Panc1 (cell line): ENCODE measurements around the gene TK2. TPM values are rescaled to one million over a fixed set of nuclear protein-coding genes. Genes with fewer than 3 reads are reported as not detected.

Experiments
- ATAC-seq: fragments of 200-7000 bp; cut with Tn5 transposase; 2 replicates; pipeline ENCODE4 v1.9.1; 2020; ENCODE audit warnings: mild to moderate bottlenecking, moderate library complexity
- BruUV-seq: library from RNA; stranded (reverse); fragments of 400-500 nt; replicated peaks from 2 replicates; lab custom pipeline; 2021; lab: Mats Ljungman, UMichigan
- CTCF ChIA-PET: fragments of 300-600 bp; sonication (Branson Sonifier 250); formaldehyde crosslinking; loops from one replicate; lab custom pipeline; 2022; ENCODE audit warnings: antibody characterized with exemption; lab: Charles Lee
- POLR2A ChIA-PET: fragments of 300-600 bp; sonication (Branson Sonifier 250); formaldehyde crosslinking; loops from one replicate; lab custom pipeline; 2022; ENCODE audit warnings: antibody characterized with exemption; lab: Charles Lee
- DNase-seq: peaks from one replicate; pipeline ENCODE4 v3.0.0-alpha.2; 2010; ENCODE audit warnings: low read depth, low spot score
- H3K27ac ChIP-seq: 2 replicates; pipeline ENCODE4 v1.5.1; 2011; ENCODE audit warnings: mild to moderate bottlenecking, low read length, inconsistent platforms
- H3K27me3 ChIP-seq: fragments of 200-500 bp; sonication (Bioruptor generic); 2 replicates; pipeline ENCODE4 v1.6.0; 2014; ENCODE audit warnings: low read length, inconsistent platforms; ENCODE audit not compliant: control insufficient read depth, insufficient read depth
- H3K36me3 ChIP-seq: fragments of 200-500 bp; sonication (Bioruptor generic); 2 replicates; pipeline ENCODE4 v1.5.1; 2014; ENCODE audit warnings: inconsistent platforms, mild to moderate bottlenecking, low read length, moderate library complexity; ENCODE audit not compliant: control insufficient read depth, insufficient read depth
- H3K4me1 ChIP-seq: 2 replicates; pipeline ENCODE4 v1.5.1; 2011; ENCODE audit warnings: inconsistent platforms, mild to moderate bottlenecking, low read length, moderate library complexity; ENCODE audit not compliant: control insufficient read depth, insufficient read depth
- H3K4me3 ChIP-seq, 2 experiments: 2 replicates each; pipeline ENCODE4 v1.5.1; 2011 to 2012; ENCODE audit warnings: low read depth in 2 of 2, low read length in 2 of 2, mild to moderate bottlenecking in 2 of 2, inconsistent platforms in 1 of 2, moderate library complexity in 1 of 2
- H3K9me3 ChIP-seq: fragments of 200-500 bp; sonication (Bioruptor generic); 2 replicates; pipeline ENCODE4 v1.5.1; 2014; ENCODE audit warnings: low read depth, mild to moderate bottlenecking, inconsistent platforms, low read length, moderate library complexity; ENCODE audit not compliant: control insufficient read depth, insufficient read depth
- POLR2AphosphoS5 ChIP-seq: IDR thresholded peaks from 2 replicates; pipeline ENCODE4 v1.6.1; 2012; ENCODE audit warnings: mild to moderate bottlenecking, low read depth, low read length, moderate library complexity
- SIN3A ChIP-seq: IDR thresholded peaks from 2 replicates; pipeline ENCODE4 v1.6.1; 2012; ENCODE audit warnings: low read depth, mild to moderate bottlenecking, low read length, moderate library complexity, borderline replicate concordance; ENCODE audit not compliant: insufficient read depth
- TCF7L2 ChIP-seq: IDR thresholded peaks from 2 replicates; pipeline ENCODE4 v1.6.1; 2011; ENCODE audit warnings: mild to moderate bottlenecking, low read depth, low read length, inconsistent platforms
- in situ Hi-C: cut with HindIII; loops from 2 replicates; pipeline ENCODE4 v1.10.0; 2016; ENCODE audit warnings: low sequenced_read_pairs, low pct_unique_long_range_greater_than_20kb
- intact Hi-C: fragments of 100-400 bp; cut with micrococcal nuclease; formaldehyde crosslinking; loops from one replicate; pipeline ENCODE4 v1.10.0; 2022; ENCODE audit not compliant: unreplicated experiment
- total RNA-seq: library from RNA; stranded (reverse); gene quantifications from one replicate; pipeline ENCODE4 v1.2.1, GENCODE V29; 2021; ENCODE audit not compliant: unreplicated experiment
- TF ChIP-seq, protein P1 (sequence below), 2 experiments: IDR thresholded peaks; 2 replicates each; pipeline ENCODE4 v1.6.1; 2011 to 2012; ENCODE audit warnings: low read depth in 2 of 2, control low read depth in 1 of 2, low read length in 1 of 2, mild to moderate bottlenecking in 1 of 2, moderate library complexity in 1 of 2; ENCODE audit not compliant: insufficient read depth in 1 of 2
- TF ChIP-seq, protein P2 (sequence below): fragments of 450-650 bp; IDR thresholded peaks from 2 replicates; pipeline ENCODE4 v1.5.1; 2017; ENCODE audit warnings: mild to moderate bottlenecking

TK2 gene
- total RNA-seq, 1 experiment from 2014 or later: 17.1 TPM

DNA sequence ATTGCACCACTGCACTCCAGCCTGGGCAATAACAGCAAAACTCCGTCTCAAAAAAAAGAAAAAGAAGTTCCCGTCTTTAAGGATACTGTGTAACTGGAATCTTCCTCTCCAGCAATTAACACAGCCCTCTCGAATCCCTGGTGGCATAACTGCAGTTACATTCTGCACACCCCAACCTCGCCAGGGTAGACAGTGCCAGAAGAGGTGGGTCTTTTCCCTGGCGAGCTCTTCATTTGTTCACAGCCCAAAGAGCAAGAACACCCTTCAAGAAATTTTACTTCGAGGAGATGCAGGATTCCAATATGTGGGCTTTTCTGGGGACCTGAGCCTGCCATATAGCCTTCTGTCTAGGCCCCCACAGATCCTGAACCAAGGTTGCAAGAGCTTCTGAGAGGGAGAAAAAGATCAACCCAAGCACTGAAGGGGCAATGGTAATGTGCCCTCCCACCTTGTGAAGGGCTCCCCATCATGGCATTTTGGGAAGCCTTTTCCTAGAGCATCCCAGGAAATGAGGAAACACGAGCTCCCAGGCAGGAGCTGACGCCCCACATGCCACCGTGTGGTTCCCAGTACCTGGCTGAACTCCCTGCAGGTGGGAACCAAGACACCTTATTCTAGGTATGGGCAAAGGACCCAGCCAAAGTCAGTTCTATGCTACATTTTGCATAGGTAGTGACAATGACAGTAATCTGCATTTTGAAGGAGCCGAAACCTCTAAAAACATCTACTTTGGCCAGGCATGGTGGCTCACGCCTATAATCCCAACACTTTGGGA is 26.9 kb downstream of the TK2 start:
- Histone ChIP-seq H3K36me3 (no peaks in the 10 kb centered on the region), H3K4me1 (peaks cover 12% of the 10 kb centered on the region), H3K9me3 (no peaks in the 10 kb centered on the region), H3K27me3 (no peaks in the 10 kb centered on the region), H3K27ac (no peak overlapping the region), H3K4me3 (no peak overlapping the region)
- ChIA-PET CTCF (no interaction called here), POLR2A (no interaction called here)
- ATAC-seq (no peak), DNase-seq (no peak)
- in situ Hi-C loops (no loop called here), intact Hi-C loops (no loop called here)
- TF ChIP-seq, protein P1, sequence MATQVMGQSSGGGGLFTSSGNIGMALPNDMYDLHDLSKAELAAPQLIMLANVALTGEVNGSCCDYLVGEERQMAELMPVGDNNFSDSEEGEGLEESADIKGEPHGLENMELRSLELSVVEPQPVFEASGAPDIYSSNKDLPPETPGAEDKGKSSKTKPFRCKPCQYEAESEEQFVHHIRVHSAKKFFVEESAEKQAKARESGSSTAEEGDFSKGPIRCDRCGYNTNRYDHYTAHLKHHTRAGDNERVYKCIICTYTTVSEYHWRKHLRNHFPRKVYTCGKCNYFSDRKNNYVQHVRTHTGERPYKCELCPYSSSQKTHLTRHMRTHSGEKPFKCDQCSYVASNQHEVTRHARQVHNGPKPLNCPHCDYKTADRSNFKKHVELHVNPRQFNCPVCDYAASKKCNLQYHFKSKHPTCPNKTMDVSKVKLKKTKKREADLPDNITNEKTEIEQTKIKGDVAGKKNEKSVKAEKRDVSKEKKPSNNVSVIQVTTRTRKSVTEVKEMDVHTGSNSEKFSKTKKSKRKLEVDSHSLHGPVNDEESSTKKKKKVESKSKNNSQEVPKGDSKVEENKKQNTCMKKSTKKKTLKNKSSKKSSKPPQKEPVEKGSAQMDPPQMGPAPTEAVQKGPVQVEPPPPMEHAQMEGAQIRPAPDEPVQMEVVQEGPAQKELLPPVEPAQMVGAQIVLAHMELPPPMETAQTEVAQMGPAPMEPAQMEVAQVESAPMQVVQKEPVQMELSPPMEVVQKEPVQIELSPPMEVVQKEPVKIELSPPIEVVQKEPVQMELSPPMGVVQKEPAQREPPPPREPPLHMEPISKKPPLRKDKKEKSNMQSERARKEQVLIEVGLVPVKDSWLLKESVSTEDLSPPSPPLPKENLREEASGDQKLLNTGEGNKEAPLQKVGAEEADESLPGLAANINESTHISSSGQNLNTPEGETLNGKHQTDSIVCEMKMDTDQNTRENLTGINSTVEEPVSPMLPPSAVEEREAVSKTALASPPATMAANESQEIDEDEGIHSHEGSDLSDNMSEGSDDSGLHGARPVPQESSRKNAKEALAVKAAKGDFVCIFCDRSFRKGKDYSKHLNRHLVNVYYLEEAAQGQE (IDR thresholded peaks at IDR 0.05; ENCODE audit: insufficient read depth in 1 of 2, low read depth in 2 of 2, low read length in 1 of 2): no peak
- TF ChIP-seq TCF7L2 (no peak), POLR2AphosphoS5 (no peak), SIN3A (no peak)
- TF ChIP-seq, protein P2, sequence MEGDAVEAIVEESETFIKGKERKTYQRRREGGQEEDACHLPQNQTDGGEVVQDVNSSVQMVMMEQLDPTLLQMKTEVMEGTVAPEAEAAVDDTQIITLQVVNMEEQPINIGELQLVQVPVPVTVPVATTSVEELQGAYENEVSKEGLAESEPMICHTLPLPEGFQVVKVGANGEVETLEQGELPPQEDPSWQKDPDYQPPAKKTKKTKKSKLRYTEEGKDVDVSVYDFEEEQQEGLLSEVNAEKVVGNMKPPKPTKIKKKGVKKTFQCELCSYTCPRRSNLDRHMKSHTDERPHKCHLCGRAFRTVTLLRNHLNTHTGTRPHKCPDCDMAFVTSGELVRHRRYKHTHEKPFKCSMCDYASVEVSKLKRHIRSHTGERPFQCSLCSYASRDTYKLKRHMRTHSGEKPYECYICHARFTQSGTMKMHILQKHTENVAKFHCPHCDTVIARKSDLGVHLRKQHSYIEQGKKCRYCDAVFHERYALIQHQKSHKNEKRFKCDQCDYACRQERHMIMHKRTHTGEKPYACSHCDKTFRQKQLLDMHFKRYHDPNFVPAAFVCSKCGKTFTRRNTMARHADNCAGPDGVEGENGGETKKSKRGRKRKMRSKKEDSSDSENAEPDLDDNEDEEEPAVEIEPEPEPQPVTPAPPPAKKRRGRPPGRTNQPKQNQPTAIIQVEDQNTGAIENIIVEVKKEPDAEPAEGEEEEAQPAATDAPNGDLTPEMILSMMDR: no peak
- no TSS peak for BruUV-seq

DNA sequence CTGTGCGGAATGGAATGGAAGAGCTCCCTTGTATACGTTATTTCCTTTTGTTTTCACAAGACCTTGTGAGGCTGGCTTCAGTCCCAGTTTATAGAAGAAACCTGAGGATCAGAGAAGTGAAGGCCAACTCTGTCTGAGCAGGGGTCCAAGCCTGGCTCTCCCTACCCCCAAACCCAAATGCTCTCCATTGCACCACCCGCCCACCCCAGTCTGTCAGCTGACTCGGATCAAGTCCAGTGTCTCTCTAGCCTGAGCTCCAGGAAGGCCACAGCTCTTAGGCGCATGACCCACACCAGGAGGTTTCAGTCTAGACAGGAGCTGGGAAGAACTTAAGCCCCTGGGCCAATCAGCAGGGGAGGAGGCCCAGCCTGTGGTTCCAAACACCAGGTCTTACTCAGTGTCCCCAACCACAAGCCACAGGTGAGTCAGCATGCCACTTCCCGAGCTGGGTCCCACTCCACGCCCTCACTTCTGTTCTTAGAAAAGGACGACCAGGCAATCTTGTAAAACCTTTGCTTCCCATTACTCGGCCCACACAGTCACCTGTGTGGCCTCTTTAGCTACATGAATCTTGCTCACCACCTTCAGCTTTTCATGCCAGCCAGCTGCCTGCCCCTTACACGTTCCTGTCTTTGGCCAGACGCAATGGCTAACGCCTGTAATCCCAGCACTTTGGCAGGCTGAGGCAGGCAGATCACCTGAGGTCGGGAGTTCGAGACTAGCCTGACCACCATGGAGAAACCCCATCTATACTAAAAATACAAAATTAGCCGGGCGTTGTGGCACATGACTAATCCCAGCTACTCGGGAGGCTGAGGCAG is 27.8 kb downstream of the TK2 start:
- ATAC-seq (peak; percentile 77), DNase-seq (no peak)
- intact Hi-C loops (no loop called here), in situ Hi-C loops (no loop called here)
- CTCF ChIA-PET: no interaction called here
- POLR2A ChIA-PET: no interaction called here
- TF ChIP-seq, protein P1 (IDR thresholded peaks at IDR 0.05; ENCODE audit: insufficient read depth in 1 of 2, low read depth in 2 of 2, low read length in 1 of 2): no peak
- no peak for TF ChIP-seq POLR2AphosphoS5
- TF ChIP-seq, protein P2: no peak
- no peak for TF ChIP-seq SIN3A
- no peak for TF ChIP-seq TCF7L2
- Histone ChIP-seq H3K36me3 (no peaks in the 10 kb centered on the region), H3K4me3 (no peak overlapping the region), H3K27ac (peak overlapping the region; percentile 23; the same call in 1 of the 2 replicates), H3K27me3 (no peaks in the 10 kb centered on the region), H3K4me1 (peaks cover 20% of the 10 kb centered on the region), H3K9me3 (no peaks in the 10 kb centered on the region)
- no TSS peak for BruUV-seq
